Sciatic nerve (tissue), 2 donors: ENCODE measurements around the gene PTPRD. TPM values are rescaled to one million over a fixed set of nuclear protein-coding genes. Genes with fewer than 3 reads are reported as not detected.
A peak's percentile ranks its signal among the peaks of the same experiment; 100 is the strongest.

Experiments
- ATAC-seq: fragments of 200-7000 bp; cut with Tn5 transposase; one replicate; pipeline ENCODE4 v1.9.1; 2020; ENCODE audit warnings: mild to moderate bottlenecking, moderate library complexity
- DNase-seq: peaks from one replicate; pipeline ENCODE4 v3.0.0-alpha.2; 2020; ENCODE audit warnings: low spot score
- intact Hi-C: fragments of 100-400 bp; cut with DNase I; formaldehyde crosslinking; loops from one replicate; pipeline ENCODE4 v1.14.2; 2022
- total RNA-seq: library from RNA; stranded (reverse); fragmentation: NEBNext Ultra II Directional; extraction: Animal tissue kit (Norgen Biotek cat#: 25700); gene quantifications from one replicate; pipeline ENCODE4 v1.2.1, GENCODE V29; 2021
- donor health status: DM: no; HTN: no; CAD: no.
- donor health status: DM: no; HTN: no; CAD: no.

The PTPRD gene
- 4.7 TPM for total RNA-seq

DNA sequence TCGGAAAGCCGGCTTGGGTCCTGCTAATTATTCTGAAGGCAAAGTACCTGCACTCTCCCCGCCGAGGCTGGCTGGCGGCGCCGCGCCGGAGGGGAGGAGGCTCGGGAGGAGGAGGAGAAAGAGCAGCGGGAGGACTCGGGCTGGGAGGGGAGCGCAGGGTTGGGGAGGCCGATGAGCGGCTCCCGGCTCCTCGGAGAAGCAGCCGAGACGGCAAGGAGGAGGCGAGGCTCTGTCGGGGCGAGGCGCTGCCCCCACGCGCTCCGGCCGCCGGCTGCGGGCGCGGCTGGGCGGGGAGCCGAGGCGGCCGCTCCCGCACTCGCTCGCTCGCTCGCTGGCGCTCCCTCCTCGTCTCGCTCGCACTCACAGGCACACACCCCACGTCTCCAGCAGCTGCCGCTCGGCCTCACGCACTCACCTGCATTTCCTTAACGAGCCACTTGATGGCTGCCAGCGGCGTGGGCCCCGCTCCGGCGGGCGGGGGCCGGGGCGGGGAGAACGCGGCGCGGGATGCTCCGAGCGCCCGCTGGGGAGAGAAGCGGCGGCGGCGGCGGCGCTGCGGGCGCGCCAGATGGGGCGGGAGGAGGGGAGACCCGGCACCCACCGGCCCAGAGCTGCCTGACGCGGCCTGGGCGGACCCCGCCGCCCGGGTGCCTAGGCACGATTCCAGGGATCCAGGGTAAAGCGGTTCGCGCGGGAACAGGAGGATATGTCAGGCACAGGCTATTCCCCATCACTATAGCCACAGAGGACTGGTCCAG is at the start of gene PTPRD:
PTPRD (minus strand) TSS at position 362 of the 758 bp plus-strand sequence.
- no peak for DNase-seq
- ATAC-seq: peak; percentile 34
- intact Hi-C loops: no loop called here

DNA sequence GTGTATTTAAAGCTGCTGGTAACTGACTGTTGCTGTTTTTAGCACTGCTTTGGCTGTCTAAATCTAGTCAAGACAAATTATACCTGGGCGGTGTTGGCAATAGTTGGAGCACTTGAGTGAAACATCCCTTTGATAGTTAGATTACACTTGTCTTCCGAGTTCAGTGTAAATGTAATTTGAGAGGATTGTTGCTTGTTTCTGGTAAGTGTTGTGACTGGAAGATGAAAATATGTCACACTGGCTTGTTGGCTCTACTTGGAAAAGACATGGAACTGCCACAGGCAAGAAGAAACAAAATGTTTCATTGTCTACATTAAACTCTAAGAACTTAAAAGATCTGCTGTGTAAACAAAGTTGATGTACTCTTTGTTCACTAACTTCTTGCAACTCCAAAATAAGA is 49.2 kb upstream of the PTPRD start:
- intact Hi-C loops: no loop called here
- DNase-seq (no peak), ATAC-seq (no peak)

DNA sequence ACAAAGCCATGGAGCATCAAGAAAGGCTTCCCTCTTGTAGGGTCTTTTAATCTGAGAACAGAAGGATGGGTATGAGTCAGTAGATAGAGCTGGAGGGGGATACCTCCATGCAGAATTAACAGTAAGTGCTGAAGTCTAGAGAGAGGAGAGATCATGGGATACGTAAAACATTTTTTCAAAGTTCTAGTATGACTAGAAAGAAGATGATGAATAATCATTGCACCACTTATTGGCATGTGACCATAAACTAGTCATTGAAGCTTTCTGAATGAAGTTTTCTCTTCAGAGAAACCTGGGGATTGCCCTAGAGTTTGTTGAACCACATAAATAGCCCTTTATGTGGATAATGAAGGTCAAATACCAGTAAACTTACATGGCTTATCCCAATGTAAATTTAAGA is 48.6 kb upstream of the PTPRD start:
- DNase-seq (no peak), ATAC-seq (no peak)
- intact Hi-C loops: no loop called here

DNA sequence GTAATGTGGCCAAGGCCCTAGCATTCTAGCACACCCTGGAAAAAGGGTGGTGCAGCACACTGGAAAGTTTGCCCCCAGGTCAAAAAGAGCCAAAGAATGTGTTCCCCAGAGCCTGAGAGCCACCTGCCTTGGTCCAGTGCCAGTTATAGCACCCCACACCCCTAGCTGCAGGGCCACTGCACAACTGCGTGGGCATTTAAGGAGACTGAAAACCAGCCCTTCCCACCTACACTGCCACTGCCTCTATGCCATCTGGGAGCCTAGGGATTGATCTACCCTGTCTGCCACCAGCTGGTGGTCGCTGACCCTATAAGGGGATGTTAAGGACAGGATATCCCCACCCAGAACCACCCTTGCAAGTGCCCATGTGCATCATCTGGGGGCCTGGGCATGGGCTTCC is 38.2 kb upstream of the PTPRD start:
- intact Hi-C loops: no loop called here
- ATAC-seq: no peak
- no peak for DNase-seq

DNA sequence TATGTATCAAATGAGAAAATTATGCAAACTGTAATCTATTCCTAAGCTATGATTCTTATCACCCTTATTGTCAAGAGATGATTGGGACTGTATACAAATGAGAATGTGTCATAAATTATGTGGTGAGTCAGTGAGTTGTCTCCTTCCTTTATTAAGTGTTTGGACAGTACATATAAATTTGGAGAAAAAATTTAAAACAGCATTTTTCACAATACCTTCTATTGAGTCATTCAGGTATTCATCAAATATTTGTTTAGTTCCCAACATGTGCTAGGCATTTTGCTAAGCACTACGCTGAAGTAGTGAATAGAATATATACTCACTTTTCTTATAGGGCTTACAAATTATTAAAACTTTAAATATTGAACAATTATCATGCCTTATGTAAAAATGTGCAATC is 36.3 kb upstream of the PTPRD start:
- ATAC-seq (no peak), DNase-seq (no peak)
- intact Hi-C loops: no loop called here

DNA sequence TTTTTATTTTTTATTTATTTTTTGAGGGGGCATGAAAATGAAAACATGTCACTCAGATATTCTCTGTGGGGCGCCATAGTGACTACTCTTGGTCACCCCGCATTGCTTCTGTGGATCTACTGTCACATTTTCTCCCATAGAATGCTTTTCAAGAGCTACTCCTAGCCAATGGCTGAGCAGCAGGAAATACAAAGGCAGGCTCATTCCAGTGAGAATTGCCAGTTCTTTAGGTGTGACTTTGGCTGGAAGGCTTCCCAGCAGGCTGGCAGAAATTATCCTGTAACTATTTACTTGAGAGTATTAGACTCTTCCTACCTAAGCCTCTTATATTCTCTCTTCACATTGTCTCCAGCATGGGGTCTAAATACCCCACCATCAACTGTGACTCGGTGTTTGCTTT is 21.0 kb upstream of the PTPRD start:
- intact Hi-C loops: no loop called here
- DNase-seq (no peak), ATAC-seq (no peak)

DNA sequence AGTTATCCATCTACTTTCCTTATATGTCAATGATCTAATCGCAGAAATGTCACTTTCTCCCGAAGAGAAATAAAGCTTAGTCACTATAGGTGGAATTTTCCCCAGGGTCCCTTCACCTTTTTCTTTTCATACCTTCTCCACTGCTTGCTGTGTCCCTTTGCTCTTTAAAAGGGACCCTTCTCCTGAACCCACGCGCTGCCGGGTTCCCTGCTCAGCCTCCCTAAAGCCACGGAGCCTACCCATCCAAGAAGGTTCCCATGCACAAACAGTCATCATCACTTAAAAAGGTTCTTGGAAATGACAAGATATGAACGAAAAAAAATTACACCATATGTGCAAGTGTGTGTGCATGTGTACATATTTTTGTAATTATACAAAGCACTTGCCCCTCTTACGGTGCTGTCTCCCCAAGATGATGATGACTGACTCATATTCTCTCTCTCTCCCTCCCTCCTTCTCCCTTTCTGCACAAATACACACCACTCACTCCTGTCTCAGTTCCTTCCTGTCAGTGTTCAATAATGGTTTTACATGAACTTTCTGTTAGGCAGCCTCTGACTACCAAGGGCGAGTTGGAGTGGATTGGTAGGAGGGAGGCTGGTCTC is 1.5 kb upstream of the PTPRD start:
- intact Hi-C loops: no loop called here
- no peak for DNase-seq
- no peak for ATAC-seq

DNA sequence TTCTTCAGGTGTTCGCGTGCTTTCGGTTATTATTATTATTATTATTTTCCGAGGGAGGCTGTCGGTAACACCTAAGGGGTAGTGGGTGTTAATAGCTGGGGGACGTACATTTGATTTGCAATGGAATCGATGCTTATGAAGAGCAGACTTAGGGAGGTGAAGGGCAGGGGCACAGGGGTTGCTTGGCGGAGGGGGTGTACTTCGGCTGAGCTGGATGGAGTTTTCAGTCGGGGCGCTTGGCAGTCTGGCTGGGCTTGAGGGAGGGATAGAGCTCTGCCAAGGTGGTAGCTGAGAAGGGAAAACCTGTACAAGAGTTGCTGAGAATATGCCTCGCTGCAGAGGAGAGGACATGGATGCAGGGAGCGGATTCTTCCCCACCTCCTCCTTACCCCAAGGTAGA is 617 bp upstream of the PTPRD start:
- DNase-seq (no peak), ATAC-seq (no peak)
- intact Hi-C loops: no loop called here

DNA sequence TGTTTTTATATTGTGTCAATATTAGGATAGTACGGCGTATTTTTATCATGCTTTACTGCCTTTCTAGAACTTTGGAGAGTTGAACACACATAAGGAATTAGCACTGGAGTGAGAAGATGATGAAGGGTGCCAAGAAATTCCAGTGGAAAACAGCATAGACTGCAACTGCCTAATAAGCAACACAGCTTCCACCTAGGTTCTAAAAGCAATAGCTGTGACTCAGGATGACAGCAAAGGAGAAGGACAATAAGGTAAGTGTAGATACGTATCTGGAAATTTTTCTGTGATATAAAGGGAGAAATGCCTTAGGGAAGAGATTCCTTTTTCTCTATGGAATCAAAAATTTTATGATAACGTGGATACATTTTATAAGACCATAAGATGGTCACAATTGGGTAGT is 7.4 kb downstream of the PTPRD start:
- no peak for ATAC-seq
- no peak for DNase-seq
- intact Hi-C loops: no loop called here

DNA sequence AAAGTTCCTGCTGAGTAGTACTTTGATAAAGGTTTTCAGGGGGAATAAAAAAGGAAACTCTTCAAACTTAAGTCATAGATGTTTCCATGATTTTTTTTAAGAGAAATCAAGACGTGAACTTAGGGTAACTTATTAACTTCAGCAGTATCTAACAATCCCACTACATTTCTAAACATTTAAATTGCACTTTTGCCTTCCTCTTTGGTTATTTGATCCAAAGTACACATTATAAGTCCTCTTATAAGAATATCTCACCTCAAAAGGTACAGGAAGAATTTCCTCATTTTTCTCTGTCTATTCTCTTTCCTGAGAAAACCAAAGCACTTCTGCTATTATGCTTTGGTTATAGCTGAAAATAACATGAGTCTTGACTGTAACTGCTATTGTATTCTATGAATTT is 7.9 kb downstream of the PTPRD start:
- no peak for ATAC-seq
- no peak for DNase-seq
- intact Hi-C loops: no loop called here

DNA sequence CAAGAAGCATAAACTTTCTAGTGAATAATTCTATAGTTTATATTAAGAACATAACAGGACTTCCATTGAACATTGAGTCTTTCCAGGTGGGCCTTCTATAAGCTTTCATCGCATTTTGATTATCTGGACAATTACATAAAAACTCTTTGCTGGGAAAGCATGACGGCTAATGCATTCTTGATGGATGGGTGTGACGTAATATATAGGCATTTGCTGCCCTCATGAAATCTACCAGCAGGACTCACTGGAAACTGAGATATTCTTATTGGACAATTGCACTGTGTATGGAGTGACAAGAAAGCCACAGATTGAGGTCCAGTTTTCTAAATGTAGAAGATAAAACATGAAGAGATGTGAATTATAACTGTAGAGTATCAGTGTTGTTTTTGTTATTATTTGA is 15.0 kb downstream of the PTPRD start:
- no peak for DNase-seq
- ATAC-seq: no peak
- intact Hi-C loops: loop anchor here (1.0 kb wide), 1 partner anchor 22 kb away; no protein-coding TSS in a partner anchor

DNA sequence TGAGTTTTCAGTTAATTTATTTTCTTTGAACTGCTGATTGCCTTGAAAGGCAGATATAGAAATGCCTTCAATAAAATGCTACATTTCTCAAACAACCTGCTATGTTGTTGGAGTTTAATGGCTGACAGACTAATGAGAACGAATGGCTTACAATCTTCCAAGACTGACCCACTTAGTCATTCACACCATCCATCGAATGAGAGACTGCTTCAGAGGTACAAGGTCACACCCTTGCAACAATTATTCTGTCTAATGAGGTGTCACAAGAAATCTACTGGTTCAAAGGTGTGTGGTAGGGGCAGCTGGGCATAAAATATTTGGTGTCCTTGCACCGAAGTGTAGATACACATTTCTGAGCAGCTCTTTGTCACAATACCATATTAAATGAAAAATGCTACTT is 18.3 kb downstream of the PTPRD start:
- no peak for DNase-seq
- intact Hi-C loops: no loop called here
- no peak for ATAC-seq

DNA sequence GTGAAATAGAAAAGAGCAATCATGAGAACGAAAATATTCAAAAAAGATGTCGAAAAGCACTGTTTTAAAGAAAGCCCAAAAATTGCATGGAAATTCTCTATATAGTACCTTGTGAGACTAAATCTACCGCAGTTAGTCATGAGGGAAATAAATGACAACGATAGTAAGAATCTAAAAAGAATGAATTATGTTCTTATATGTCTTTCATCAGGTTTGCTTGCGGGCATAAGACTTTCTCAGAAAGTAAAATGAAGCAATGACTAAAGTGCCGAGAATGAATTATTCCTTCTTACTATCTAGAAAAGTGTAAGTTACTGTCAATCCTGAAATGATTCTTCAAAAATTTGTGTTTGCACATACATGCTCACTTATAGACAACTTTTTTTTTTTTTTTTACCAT is 26.4 kb downstream of the PTPRD start:
- ATAC-seq: no peak
- no peak for DNase-seq
- intact Hi-C loops: no loop called here

DNA sequence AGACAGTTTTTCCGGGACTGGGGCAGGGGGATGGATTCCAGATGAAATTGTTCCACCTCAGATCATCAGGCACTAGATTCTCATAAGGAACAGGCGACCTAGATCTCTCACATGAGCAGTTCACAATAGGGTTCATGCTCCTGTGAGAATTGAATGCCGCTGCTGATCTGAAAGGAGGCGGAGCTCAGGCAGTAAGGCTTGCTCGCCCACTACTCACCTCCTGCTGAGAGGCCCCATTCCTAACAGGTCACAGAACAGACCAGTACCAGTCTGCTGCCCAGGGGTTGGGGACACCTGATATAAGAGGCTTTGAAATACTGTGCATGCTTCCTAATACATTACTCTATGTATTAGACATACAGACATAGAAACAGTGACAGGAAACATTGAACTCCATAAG is 41.1 kb downstream of the PTPRD start:
- no peak for DNase-seq
- ATAC-seq: no peak
- intact Hi-C loops: no loop called here

DNA sequence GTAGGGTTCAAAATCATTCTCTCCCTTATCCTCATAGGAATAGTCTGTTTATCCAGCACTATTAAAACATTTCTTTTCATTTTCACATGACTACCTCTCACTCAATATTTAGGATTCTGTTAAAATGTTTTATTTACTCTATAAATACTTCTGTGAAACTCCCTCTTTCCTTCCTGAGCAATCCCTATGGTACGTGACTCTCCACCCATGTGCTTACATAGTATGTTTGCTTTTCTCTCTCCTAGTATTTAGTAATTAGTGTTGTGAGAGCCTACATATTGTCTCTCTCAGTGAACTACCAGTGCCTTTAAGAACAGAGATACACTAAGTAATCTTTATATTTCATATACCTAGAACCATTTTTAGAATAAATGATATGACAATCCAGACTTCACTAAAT is 46.0 kb downstream of the PTPRD start:
- ATAC-seq (no peak), DNase-seq (no peak)
- intact Hi-C loops: no loop called here

DNA sequence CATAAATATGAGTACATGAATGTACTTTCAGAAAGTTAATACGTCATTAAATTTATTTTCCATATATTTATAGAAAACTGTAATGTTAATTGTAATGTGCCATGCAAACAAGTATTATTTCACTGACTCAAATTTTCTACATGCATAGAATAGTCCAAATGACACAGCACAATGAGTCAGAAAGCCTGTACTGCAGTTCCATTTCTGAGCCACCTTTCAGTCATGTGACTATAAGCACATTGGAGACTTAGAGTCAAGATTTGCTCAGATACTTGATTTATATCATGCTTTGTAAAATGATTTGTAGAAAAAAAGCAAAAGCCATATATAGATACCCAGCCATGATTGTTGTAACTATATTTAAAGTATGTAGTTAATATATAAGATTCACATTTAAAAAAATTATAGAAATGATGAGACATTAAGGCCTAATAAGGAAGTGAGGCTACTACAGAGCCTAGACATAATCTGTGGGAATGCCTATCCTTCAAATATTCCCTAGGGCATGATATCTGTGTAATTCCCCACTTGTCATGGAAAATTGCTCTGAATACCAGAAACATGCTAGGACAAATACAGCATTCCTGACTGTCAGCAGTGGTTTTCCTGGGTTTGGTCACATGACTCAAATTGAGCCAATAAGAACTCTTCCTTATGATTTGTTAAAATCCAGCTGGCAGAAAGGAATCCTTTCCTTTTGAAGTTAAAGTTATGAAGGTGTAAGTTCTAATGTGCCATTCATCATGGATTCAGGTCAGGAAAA is 50.0 kb downstream of the PTPRD start:
- intact Hi-C loops: no loop called here
- ATAC-seq: no peak
- DNase-seq: no peak

DNA sequence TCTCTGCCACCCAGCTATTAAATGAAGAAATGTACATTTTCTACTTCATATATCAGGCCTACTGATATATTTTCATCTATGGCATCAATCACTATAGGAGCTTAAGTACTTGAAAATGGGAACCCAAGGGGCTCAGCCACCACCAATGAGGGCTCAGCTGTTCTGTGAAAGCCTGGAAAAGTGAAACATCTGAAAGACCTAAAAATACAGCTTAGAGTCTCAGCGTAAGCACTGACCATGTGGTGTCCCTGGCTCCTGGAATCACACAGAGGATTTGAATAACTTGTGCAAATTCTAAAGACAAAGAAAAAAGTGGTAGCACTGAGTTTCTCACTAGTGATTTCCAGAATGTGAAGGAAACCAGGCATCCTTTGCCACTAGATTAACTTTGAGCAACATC is 64.5 kb downstream of the PTPRD start:
- ATAC-seq: no peak
- intact Hi-C loops: no loop called here
- no peak for DNase-seq

DNA sequence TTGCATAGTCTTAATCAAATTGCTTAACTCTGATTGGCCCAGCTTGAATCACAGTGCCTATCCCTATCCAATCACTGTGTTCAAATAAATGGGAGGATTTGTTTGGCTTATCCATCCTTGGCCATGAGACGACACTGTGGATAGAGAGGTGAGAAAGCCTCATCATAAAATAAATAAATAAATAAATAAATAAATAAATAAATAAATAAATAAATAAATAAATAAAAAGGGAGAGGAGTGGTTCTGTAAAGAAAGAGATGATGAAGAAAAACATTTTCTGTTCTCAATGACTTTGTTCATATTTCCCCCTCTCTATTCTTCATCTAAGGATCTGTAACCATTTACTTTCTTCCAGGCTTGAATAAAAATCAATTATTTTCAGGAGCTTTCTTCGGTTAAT is 74.7 kb downstream of the PTPRD start:
- DNase-seq (no peak), ATAC-seq (no peak)
- intact Hi-C loops: no loop called here

DNA sequence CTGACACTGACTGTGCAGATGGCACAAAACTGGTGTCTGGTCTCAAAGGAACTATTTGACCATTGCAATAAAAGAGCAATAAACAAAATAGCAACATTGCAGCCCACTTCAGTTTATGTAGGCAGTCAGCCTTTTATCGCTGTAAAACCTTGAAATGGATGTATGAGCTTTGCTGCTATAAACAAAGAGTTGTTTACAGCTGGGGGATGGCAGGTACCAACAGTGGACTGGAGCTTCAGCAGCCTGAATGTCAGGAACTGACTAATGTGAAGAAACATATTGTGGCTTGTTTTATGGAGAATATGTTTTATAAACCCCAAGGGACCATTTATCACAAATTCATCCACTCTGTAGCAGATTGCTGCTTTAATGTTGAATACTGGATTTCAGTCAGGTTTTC is 78.0 kb downstream of the PTPRD start:
- intact Hi-C loops: no loop called here
- no peak for DNase-seq
- ATAC-seq: no peak

DNA sequence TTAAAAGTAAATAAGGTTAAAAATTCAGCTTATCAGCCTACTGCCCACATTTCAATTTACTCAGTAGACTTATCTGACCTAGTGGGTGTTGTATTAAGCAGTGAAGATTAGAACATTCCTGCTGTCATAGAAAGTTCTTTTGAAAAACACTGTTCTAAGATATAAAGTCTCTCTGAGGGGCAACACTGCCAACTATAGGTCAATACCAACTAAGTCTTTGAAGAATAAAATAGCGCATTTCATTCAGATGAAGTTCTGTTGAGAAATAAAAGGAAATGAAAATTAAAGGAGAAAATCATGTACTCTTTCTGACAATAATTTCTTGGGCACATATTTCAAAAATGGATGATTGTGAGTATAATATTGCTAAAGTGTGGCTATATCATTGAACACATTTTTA is 86.8 kb downstream of the PTPRD start:
- DNase-seq: no peak
- intact Hi-C loops: no loop called here
- no peak for ATAC-seq
